ENCODE results near the gene FAM170B. TPM values are rescaled to one million over a fixed set of nuclear protein-coding genes. Genes with fewer than 3 reads are reported as not detected.

The FAM170B gene
- total RNA-seq, 1 experiment from 2014 or later: not detected

DNA sequence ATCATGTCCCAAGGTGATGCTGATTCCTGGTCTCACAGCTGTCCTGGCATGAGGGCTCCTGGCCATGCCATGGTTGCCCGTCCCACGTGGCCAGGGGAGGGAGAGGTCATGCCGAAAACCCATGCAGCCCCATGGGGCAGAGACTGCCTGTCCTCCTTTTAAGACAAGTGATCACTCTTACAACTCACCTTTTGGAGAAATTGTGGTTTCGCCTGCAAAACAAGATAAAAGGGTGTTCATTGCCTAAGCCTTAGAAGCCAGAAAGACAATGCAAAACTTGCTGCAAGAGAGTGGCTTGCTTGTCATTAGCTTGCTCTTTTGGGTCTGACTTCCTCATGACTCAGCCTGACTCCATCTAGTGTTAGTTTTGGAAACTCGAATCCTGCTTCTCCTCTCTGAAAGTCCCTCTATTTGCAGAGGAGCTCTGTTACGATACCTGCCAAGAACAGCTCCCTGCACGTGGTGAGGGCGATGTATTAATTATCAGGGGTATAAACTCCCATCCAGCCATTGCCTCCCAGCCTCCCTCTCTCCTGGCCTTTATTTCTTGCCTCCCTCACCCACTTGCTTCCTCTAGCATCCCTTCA lies 27.7 kb upstream of the FAM170B start:
- H3K4me1 Mint-ChIP-seq (ENCODE audit: low read depth, unreplicated experiment): no peaks in the 10 kb centered on the region
- no peaks in the 10 kb centered on the region for H3K9me3 Mint-ChIP-seq (ENCODE audit: low read depth, unreplicated experiment)
- peaks cover 88% of the 10 kb centered on the region for H3K27me3 Mint-ChIP-seq (ENCODE audit: unreplicated experiment)
- TF ChIP-seq, protein P1, sequence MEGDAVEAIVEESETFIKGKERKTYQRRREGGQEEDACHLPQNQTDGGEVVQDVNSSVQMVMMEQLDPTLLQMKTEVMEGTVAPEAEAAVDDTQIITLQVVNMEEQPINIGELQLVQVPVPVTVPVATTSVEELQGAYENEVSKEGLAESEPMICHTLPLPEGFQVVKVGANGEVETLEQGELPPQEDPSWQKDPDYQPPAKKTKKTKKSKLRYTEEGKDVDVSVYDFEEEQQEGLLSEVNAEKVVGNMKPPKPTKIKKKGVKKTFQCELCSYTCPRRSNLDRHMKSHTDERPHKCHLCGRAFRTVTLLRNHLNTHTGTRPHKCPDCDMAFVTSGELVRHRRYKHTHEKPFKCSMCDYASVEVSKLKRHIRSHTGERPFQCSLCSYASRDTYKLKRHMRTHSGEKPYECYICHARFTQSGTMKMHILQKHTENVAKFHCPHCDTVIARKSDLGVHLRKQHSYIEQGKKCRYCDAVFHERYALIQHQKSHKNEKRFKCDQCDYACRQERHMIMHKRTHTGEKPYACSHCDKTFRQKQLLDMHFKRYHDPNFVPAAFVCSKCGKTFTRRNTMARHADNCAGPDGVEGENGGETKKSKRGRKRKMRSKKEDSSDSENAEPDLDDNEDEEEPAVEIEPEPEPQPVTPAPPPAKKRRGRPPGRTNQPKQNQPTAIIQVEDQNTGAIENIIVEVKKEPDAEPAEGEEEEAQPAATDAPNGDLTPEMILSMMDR (IDR thresholded peaks at IDR 0.05; ENCODE audit: unreplicated experiment): no peak
- CTCF ChIA-PET: interaction anchor here (0.8 to 2.4 kb wide), 3 partner anchors 74 to 503 kb away, joined by 3 to 14 read pairs (median 3); no protein-coding TSS in a partner anchor
- DNase-seq: no peak
- no TSS peak for BruUV-seq (replicated peaks)
- H3K4me3 Mint-ChIP-seq (ENCODE audit: low read depth, unreplicated experiment): no peak overlapping the region
- H3K27ac Mint-ChIP-seq (ENCODE audit: unreplicated experiment): no peak overlapping the region
- intact Hi-C loops (cut with micrococcal nuclease; ENCODE audit: unreplicated experiment): no loop called here
- no peaks in the 10 kb centered on the region for H3K36me3 Mint-ChIP-seq (ENCODE audit: insufficient read depth, unreplicated experiment)

DNA sequence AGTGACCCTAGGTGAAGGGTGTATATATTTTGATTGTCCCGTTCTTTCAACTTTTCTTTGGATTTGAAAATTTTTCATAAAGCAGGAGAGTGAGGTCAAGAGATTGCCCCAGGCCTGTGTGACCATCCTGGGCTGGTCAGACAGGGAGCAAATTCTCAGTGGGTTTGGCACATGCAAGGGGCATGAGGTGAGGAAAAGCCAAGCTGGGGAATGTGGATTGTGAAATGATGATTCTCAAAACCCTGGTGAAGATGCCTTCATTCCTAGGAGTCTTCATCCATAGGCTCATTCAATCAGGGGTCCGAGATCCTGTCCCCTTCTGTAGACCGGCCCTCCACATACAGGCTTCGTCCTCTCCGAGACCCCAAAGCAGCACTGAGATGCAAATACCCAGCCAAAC lies 27.0 kb upstream of the FAM170B start:
- CTCF ChIA-PET: interaction anchor here (0.8 kb wide), 1 partner anchor 75 kb away, joined by 3 read pairs; no protein-coding TSS in a partner anchor
- intact Hi-C loops (cut with micrococcal nuclease; ENCODE audit: unreplicated experiment): no loop called here
- TF ChIP-seq, protein P1 (IDR thresholded peaks at IDR 0.05; ENCODE audit: unreplicated experiment): no peak
- no peak for DNase-seq
- Mint-ChIP-seq H3K27me3 (ENCODE audit: unreplicated experiment) (peaks cover 88% of the 10 kb centered on the region), H3K27ac (ENCODE audit: unreplicated experiment) (no peak overlapping the region), H3K36me3 (ENCODE audit: insufficient read depth, unreplicated experiment) (no peaks in the 10 kb centered on the region), H3K9me3 (ENCODE audit: low read depth, unreplicated experiment) (no peaks in the 10 kb centered on the region), H3K4me1 (ENCODE audit: low read depth, unreplicated experiment) (no peaks in the 10 kb centered on the region), H3K4me3 (ENCODE audit: low read depth, unreplicated experiment) (no peak overlapping the region)
- no TSS peak for BruUV-seq (replicated peaks)

DNA sequence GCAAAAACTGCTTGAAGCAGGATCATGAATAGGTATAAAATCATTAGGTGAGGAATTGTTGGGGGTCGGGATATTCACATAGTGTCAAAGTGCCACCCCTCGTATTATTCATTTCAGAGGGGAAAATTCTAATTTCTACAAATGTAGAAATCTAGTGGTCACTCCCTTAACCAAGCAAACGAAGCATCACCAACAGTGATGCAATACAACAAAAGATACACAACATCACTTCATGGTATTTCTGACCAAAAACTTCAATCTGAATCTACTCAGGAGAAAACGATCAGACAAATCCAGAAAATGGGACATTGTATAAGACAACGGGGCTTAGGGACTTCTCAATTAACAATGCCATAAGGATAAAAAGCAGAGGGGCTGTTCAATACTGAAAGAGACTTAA lies 26.3 kb upstream of the FAM170B start:
- CTCF ChIA-PET: no interaction called here
- TF ChIP-seq, protein P1 (IDR thresholded peaks at IDR 0.05; ENCODE audit: unreplicated experiment): no peak
- Mint-ChIP-seq H3K36me3 (ENCODE audit: insufficient read depth, unreplicated experiment) (no peaks in the 10 kb centered on the region), H3K9me3 (ENCODE audit: low read depth, unreplicated experiment) (no peaks in the 10 kb centered on the region), H3K27ac (ENCODE audit: unreplicated experiment) (no peak overlapping the region), H3K27me3 (ENCODE audit: unreplicated experiment) (peaks cover 88% of the 10 kb centered on the region), H3K4me3 (ENCODE audit: low read depth, unreplicated experiment) (no peak overlapping the region), H3K4me1 (ENCODE audit: low read depth, unreplicated experiment) (no peaks in the 10 kb centered on the region)
- intact Hi-C loops (cut with micrococcal nuclease; ENCODE audit: unreplicated experiment): no loop called here
- BruUV-seq (replicated peaks): no TSS peak
- DNase-seq: no peak

DNA sequence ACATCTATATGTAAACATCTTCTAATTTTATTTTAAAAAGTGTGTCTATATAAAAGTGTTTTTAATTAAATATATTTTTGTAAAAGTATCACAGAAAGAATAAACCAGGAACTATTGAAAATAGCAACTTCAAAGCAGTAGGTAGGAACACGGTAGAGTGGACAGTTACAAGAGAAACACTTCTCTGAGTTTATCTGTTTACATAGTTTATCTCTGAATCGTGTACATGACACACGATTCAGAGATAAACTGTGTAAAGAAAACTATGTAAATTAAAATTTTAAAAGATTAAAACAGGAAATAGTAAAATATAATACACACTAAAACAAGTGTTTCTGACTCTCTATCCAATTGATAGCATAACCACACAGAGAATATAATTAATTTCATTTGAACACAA lies 25.1 kb upstream of the FAM170B start:
- Mint-ChIP-seq H3K27me3 (ENCODE audit: unreplicated experiment) (peaks cover 88% of the 10 kb centered on the region), H3K9me3 (ENCODE audit: low read depth, unreplicated experiment) (no peaks in the 10 kb centered on the region)
- CTCF ChIA-PET: no interaction called here

More for the DNA sequence above, 25.1 kb upstream of the FAM170B start:
- Mint-ChIP-seq H3K36me3 (ENCODE audit: insufficient read depth, unreplicated experiment) (no peaks in the 10 kb centered on the region), H3K4me3 (ENCODE audit: low read depth, unreplicated experiment) (no peak overlapping the region), H3K4me1 (ENCODE audit: low read depth, unreplicated experiment) (no peaks in the 10 kb centered on the region), H3K27ac (ENCODE audit: unreplicated experiment) (no peak overlapping the region)
- intact Hi-C loops (cut with micrococcal nuclease; ENCODE audit: unreplicated experiment): no loop called here
- no peak for DNase-seq
- TF ChIP-seq, protein P1 (IDR thresholded peaks at IDR 0.05; ENCODE audit: unreplicated experiment): no peak
- no TSS peak for BruUV-seq (replicated peaks)

Data from Calu3 (cell line).